Anterior cingulate cortex (tissue), 58 donors: ENCODE data around the gene C17orf50.

Source experiments
- DNase-seq, 58 donors: peaks; one replicate each; lab custom pipeline; 2025; lab: John Stamatoyannopoulos, UW

Gene C17orf50

DNA sequence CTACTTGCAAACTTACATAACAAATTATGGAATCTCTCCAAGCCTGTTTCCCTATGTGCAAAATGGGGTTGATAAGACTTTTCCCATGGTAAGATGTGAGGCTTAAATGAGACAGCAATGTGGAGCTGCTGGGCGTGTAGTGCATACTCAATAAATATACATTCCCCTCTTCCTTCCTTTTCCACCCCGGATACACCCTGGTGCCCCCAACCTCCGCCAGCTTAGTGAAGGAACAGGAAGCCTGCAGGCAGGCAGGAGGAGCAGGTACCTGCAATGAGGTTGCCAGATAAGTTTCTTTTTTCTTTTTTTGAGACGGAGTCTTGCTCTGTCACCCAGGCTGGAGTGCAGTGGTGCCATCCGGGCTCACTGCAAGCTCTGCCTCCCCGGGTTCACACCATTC lies 14.9 kb downstream of the C17orf50 start:
- DNase-seq, result no peak

DNA sequence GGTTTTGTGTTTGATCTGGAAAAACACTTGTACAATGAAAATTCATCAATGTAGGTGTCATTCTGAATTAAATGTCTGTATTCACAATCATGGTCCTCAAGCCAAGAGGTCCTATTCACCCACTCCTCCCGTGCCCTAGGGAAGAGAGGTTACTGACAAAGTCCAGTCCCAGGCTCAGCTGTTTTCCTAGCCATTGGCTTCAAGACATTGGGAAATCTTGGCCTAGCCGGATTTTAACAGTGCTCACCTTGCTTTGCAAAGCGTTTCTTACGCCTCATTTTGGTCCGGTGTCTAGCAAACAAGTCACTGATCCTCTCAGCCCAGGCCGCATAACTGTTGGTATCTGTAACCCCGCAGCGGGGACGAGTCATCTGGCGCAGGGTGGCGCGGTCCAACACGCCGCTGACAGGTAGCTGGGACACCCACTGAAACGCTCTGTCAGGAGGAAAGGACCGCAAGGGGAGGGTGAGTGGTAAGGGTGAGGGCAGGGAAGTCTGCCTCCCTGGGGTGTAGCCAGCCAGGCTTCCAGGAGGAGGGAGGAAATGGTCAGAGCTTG lies 18.0 kb downstream of the C17orf50 start:
- no peak for DNase-seq

DNA sequence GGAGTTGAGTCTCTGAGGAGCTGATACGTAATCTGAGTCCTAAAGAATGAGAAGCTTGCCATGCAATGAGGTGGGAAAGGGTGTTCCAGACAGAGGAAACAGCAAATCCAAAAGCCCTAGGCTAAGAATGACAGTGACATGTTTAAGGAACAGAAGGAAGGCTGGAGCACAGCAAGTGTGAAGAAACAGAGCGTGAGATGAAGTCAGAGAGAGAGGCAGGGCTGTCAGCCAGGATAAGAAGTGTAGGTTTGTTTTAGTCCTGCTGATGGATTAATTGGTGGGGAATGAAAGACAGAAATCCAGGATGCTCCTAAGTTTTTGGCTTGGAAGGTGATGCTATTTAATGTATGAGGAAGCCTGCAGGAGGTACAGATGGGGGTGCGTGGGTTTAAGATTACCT lies 20.3 kb downstream of the C17orf50 start:
- DNase-seq, result peak in 4 of 58 donors; percentile 6 to 52 (median 29)

DNA sequence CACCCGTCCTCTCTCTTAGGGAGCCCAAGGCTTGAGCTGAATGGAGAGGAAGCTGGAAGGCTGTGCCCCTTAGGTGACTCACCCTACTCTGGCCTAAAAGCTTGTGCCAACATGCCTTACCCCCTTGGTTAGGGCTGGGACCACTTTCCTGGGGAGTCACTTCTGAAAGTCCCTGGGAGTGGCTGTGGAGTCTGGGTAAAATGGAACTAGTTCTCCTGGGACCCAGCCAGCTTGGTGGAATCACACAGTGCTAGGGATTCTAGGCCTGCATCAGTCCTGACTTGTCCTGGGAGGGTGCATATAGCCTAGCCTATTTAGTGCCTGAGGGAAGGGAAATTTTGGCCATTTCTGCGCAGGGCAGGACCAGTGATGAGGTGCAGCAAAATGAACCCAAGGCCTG lies 24.2 kb downstream of the C17orf50 start:
- DNase-seq, result no peak

DNA sequence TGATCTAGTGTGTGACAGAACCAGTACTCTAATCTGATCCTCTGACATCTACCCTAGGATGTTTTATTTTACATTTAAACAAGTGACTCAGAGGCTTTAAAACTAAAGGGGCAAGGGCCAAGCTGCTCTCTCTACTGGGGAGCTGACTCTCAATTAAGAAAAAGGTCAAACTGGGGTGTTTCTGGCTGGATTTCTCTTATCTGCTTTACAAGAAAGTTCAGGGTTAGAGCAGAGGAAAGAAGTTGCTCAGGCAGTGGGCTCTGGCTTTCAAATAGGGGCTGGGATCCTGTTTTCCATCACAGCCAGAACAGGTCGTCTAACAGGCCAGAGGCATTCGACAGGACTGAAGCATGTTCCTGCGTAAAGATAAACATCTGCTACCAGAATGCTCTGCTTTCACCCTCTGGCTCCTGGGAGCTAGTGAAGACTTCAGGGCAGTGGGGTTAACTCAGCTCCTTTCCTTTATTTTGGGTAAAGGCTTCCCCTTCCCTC lies 26.3 kb downstream of the C17orf50 start:
- DNase-seq, result no peak

DNA sequence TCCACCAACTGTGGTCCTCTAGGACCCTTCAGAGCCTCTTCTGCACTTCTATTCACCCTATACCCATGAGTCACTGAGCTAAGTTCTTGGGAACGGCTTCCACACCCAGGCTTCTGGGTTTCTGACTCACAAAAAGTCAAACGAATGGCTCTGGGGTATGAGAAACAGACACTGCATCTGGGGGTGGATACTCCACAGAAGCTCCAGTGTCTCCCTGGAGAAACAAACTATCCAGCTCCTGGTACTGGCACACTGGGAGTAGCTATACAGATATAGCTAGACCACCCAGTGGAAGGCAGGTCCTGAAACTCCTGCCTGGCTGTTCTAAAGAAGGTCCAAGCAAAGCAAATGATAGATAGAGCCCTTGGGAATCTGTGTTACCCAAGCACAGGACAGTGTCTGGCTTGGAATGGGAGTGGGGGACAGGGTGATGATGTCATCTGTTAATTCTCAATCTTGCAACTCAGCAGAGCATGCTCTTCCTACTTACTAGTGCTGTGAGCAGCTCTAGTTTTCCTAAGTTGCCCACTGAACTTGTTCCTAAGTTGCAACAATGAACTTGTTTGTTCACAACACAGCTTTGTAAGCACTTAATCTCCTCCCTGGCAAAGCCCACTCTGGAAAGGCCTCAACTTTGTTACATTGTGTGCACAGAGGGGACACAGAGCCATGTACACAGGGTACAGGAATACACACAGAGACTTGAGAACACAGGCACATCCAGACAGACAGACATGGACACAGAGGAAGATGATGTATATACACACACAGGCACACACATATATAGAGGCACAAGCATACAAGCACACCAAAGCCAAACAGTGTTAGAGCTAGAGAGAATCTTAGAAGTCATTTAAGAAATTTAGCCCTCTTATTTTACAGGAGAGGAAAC lies 28.0 kb downstream of the C17orf50 start:
- peak in 3 of 58 donors; percentile 31 to 46 (median 36) for DNase-seq

DNA sequence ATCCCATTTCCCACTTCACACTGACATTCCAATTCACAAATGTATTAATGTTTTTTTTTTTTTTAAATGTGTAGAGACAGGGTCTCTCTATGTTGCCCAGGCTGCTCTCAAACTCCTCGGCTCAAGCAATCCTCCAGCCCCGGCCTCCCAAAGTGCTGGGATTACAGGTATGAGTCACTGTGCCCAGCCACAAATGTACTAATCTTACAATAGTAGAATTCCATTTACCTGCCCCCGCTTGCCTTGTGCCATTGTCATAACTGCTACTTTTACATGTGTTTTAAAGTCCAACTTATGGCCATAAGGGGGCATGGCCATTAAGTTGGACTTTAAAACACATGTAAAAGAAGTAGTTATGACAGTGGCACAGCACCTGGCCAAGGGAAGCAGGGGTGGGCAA lies 30.2 kb downstream of the C17orf50 start:
- DNase-seq, result no peak

DNA sequence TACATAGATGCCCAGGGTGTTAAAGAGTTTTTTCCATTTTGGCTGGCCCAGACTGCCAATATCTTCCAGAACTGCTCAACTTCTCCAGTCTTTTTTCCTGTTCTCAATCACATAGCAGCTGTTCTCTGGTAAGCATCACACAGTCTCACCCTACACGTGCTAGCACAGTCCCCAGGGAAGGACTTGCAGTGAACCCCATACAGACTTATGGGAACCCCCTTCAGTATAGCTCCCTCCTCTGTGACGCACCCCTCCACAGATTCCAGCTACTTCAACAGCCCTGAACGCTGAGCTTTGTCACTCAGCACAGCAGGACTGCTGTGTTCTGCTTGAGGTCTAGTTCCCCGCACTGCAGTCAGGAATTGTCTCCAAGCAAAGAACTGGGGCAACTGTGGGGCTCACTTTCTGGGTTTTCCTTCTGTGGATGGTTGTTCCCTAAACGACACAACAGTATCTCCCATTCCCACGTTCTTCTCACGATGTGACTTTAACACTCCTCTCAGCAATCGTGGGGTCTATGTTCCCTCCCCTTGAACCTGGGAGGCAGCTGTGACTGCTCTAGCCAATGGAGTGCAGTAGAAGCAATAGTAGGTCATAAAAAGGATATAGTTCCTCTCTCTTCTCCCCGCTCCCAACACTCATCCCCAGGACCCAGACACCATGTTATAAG lies 31.1 kb downstream of the C17orf50 start:
- no peak for DNase-seq

DNA sequence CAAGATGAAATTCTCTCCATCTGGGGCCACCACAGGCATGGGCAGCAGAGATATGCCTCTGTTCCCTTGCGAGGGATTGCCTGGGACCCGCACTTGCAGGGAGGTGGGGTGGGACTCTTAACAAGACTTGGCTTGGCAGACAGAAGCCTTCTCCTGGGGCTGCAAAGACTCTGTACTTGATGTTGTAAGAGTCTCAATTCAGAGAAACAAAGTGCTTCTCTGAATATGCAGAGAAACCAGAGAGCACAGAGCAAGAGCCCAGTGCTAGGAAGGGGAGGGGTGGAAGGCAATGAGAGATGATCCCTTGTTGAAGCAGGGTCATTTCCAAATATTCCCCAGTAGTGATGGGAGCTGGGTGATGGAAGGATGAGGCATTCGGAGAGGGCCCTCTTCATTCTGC lies 32.6 kb downstream of the C17orf50 start:
- peak in 9 of 58 donors; percentile 8 to 57 (median 29) for DNase-seq

DNA sequence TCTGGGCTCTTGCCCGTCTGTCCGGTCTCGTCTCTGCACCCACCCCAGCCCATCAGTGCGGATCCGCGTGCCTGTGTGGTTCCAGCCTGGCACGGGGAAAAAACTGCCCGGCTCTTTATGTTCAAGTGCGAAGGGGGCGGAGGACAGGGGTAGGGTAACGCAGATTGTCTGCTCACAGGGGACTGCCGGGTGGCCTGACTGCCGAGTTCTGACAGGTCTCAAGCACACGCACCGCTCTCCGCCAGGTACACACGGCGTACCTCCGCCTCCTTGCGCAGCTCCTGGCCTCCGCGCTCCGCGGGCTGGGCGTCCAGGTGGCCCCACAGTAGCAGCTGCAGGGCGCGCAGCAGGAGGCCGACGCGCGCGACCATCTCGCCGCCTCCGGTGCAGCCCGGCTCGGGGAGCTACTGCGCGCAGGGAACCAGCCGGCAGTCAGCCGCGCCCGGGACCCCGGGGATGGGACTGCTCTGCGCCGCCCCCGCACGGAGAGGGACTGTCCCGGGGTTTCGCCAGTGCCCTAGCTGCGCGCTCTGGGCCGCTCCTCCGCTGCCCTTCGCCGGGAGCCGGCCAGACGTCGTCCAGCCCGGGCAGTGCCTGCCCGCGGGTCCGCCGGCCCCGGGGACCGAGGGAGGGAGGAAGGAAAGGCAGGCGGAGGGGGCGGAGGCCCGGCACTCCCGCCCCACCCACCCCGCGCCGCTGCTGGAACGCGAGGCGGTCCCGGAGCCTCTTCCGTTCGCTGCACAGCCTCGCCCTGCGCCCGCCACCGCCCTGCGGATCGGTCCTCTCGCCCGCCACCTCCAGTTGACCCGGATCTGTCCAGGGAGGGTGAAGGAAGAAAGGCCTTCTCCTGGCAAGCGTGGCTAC lies 34.6 kb downstream of the C17orf50 start, which contains the start of gene MMP28:
Gene MMP28 (minus strand): TSS at position 635 of the 864 bp plus-strand sequence. CDS start 264 bp downstream, at position 371.
- peak in 3 of 58 donors; percentile 16 to 28 (median 26) for DNase-seq

DNA sequence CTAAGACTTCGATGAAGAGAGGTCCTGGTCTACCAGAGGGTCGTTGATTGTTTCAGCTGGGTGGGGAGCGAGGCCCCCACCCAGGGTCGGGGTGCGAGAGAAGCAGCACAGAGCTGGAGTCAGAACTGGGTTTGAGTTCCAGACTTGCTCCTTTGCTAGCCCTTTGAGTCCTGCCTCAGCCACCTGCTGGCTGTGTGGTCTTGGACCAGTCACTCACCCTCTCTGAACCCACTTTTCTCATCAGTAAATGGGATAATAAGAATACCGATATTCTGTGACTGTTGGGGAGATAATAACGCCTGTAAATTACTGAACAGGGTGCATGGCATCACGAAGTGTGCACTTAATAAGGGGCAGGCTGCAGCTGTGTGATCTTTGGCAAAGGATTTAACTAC lies 35.2 kb downstream of the C17orf50 start:
- DNase-seq, result no peak

DNA sequence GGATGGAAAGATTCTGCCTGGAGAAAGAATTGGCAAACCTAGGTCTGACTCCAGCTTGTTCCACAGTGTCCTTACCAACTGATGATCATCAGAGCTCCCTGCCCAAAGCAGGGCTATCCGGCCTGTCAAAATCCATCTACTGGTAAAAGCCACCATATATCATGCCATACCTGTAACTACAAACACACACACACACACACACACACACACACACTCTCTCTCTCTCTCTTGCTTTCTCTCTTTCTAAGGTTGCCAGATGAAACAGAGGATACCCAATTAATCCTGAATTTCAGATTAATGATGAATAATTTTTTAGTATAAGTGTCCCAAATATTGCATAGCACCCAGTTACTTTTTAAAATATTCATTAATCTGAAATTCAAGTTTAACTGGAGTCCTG lies 36.3 kb downstream of the C17orf50 start:
- no peak for DNase-seq

DNA sequence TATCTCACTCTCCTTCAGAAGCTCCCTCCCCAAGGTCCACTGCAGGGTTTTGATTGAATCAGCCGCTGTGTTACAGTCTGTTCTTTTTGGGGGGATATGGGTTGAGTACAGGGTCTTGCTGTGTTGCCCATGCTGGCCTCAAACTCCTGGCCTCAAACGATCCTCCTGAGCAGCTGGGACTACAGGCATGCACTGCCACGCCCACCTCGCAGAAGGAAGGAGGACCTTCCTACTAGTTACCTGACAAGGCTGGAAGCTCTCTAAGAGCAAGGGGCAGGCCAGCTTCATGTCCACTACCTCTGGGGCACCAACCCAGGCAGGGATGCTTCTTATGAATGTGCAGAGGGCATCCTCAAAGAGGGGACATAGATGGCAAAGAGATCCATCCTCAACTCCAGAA lies 36.7 kb downstream of the C17orf50 start:
- DNase-seq, result no peak

DNA sequence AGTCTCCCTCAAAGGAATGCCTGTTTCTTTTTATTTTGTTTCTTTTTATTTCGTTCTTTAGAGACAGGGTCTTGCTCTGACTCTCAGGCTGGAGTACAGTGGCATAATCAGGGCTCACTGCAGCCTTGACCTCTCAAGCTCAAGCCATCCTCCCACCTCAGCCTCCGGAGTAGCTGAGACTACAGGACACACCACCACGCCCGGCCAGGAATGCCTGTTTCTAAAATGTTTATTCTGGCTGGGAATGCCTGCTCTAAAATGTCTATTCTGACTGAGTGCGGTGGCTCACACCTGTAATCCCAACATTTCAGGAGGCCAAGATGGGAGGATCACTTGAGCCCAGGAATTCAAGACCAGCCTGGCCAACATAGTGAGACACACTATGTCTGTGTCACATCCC lies 37.2 kb downstream of the C17orf50 start:
- DNase-seq, result no peak

DNA sequence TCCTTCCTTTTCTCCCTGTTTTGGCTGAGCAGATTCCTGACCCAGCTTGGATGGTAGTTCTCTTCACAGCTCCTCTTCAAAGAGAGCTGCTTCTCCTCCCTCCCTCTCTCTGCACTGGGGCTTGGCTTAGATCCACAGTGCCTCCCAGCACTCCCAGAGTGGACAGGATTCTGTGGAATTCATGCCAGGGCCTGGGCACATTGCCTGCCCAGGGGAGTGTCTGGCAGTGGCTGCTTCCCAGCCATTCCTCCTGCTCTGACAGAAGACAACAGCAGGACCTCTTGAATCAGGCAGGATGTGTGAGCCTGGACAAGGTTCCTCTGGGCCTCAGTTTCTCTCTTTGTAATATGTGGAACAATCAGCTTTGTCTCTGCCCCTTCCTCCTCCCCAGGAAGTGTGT lies 39.3 kb downstream of the C17orf50 start:
- peak in 49 of 58 donors; percentile 17 to 86 (median 58) for DNase-seq

DNA sequence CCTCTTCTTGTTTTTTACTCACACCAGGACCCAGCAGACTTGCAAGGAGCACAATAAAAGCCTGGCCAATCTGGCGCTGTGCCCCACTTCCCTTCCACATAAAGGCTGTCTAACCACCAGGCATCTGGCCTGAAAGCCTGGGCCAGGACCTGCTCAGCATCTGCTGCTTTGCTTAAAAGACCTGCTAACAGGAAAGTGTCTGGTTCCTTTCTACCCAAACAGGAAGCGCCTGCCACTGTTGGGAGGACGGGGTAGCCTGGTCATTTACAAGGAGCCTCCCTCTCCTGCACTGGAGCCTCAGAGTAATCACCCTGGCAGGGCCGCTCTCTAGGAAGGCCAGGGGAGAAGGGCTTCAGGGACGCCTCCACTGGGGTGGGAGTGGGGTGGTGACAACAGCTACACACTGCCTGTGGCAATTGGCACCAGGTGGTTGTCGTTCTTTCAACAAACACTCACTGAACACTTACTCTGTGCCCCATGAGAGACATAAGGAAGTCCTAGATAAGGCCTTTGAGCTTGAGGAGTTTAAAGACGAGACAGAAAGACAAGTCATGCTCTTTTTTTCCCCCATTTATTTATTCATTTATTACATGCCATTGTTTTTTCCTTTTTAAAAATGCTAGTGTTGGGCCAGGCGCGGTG lies 41.0 kb downstream of the C17orf50 start:
- DNase-seq, result peak in 45 of 58 donors; percentile 12 to 84 (median 52)

DNA sequence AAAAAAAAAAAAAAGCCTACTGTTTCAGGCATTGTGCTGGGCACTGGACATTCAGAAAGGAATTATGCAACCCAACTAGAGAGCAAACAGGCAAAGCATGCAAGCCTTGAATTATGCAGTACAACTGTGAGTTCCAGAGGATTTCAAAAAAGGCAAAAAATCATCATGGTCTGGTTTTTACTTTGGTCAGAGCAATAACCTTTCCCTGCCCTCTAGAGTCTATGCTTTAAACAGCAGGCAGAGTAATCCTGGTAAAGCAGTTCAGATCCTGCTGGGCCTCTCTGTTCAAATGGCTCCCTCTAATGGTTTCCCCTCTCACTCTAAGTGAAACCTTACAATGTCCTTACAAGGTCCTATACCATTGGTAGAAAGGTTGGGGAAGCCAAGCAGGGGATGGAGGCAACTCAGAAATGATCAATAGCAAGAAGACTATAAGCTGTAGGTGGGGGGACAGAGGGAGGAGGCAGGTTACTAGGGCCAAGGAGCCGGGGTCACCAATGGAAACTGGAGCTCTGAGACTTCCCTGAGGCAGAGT lies 44.0 kb downstream of the C17orf50 start:
- DNase-seq, result peak in 20 of 58 donors; percentile 12 to 84 (median 32)

DNA sequence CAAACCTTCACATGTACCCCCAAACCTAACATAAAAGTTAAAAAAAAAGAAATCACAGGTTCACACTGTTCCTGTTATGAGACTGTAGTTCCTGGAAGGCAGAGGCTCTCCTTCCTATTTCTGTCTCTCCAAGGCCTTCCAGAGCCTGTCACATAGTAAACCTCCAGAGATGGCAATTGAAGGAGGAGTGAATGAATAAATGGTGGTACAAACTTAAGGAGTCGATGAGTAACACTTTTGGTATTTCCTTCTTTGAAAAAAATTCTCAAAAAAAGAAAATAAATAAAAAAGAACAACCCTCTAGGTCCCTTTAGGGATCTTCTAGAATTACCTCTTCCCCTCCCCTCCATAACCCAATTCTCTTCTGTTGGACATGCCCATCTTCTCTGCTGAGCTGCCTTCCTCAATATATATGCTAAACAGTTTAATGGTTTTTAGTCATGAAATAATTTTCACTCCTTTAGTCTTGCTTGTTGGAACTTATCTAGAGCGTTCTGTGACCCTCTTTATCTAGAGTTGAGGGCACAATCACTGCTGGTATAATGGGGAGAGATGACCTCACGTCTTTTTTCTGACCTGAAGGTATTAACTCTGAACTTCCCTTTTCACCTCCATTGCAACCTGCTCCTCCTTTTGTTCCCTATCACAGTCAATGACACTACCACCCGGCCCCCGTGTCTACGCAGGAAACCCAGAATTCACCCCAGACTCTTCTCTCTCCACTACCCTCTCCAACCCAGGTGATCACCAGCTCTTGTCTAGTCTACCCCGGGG lies 46.9 kb downstream of the C17orf50 start:
- DNase-seq, result no peak
